ENCODE data around the gene RALA. TPM values are rescaled to one million over a fixed set of nuclear protein-coding genes. Genes with fewer than 3 reads are reported as not detected.
A peak's percentile ranks its signal among the peaks of the same experiment; 100 is the strongest.

The RALA gene
- total RNA-seq, 3 donors from 2014 or later: 16.7 to 25.0 (median 18.7) TPM

GRCh38 chr7:39734633-39735004 lies 111.2 kb downstream of the RALA start:
- H3K9me3 ChIP-seq: no peaks in the 10 kb centered on the region
- no peaks in the 10 kb centered on the region for H3K36me3 ChIP-seq
- peak overlapping the region in 1 of 3 donors; percentile 72 for H3K4me3 ChIP-seq
- intact Hi-C loops (cut with DNase I; ENCODE audit: low total_unique reads): no loop called here
- no peak for DNase-seq (ENCODE audit: low spot score in 2 of 2)
- no peaks in the 10 kb centered on the region for H3K27me3 ChIP-seq
- TF ChIP-seq, protein P1, sequence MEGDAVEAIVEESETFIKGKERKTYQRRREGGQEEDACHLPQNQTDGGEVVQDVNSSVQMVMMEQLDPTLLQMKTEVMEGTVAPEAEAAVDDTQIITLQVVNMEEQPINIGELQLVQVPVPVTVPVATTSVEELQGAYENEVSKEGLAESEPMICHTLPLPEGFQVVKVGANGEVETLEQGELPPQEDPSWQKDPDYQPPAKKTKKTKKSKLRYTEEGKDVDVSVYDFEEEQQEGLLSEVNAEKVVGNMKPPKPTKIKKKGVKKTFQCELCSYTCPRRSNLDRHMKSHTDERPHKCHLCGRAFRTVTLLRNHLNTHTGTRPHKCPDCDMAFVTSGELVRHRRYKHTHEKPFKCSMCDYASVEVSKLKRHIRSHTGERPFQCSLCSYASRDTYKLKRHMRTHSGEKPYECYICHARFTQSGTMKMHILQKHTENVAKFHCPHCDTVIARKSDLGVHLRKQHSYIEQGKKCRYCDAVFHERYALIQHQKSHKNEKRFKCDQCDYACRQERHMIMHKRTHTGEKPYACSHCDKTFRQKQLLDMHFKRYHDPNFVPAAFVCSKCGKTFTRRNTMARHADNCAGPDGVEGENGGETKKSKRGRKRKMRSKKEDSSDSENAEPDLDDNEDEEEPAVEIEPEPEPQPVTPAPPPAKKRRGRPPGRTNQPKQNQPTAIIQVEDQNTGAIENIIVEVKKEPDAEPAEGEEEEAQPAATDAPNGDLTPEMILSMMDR (IDR thresholded peaks at IDR 0.05): no peak
- TF ChIP-seq POLR2AphosphoS5 (IDR thresholded peaks at IDR 0.05) (no peak), POLR2A (IDR thresholded peaks at IDR 0.05) (no peak)
- no peak overlapping the region for H3K27ac ChIP-seq
- peaks cover 5 to 8% of the 10 kb centered on the region in 2 donors for H3K4me1 ChIP-seq

- TF ChIP-seq POLR2AphosphoS5 (IDR thresholded peaks at IDR 0.05) (no peak), POLR2A (IDR thresholded peaks at IDR 0.05) (no peak)
- TF ChIP-seq, protein P1 (IDR thresholded peaks at IDR 0.05): no peak
Measured at GRCh38 chr7:39735903-39736302, 112.5 kb downstream of the RALA start.

GRCh38 chr7:39741942-39742623 lies 118.7 kb downstream of the RALA start:
- no peak for TF ChIP-seq POLR2A (IDR thresholded peaks at IDR 0.05)
- TF ChIP-seq, protein P1 (IDR thresholded peaks at IDR 0.05): no peak
- TF ChIP-seq POLR2AphosphoS5 (IDR thresholded peaks at IDR 0.05): no peak
- no peaks in the 10 kb centered on the region for H3K9me3 ChIP-seq
- no peak for DNase-seq (ENCODE audit: low spot score in 2 of 2)
- H3K27ac ChIP-seq: peak overlapping the region; percentile 17 to 27
- H3K27me3 ChIP-seq: no peaks in the 10 kb centered on the region
- intact Hi-C loops (cut with DNase I; ENCODE audit: low total_unique reads): loop anchor here (5.0 kb wide), 1 partner anchor 160 kb away; no protein-coding TSS in a partner anchor
- no peak overlapping the region for H3K4me3 ChIP-seq
- H3K4me1 ChIP-seq: no peaks in the 10 kb centered on the region
- H3K36me3 ChIP-seq: no peaks in the 10 kb centered on the region

More at GRCh38 chr7:39735903-39736302, 112.5 kb downstream of the RALA start:
- H3K4me3 ChIP-seq: no peak overlapping the region
- no peaks in the 10 kb centered on the region for H3K36me3 ChIP-seq
- no peak overlapping the region for H3K27ac ChIP-seq
- no peaks in the 10 kb centered on the region for H3K27me3 ChIP-seq
- no peak for DNase-seq (ENCODE audit: low spot score in 2 of 2)
- intact Hi-C loops (cut with DNase I; ENCODE audit: low total_unique reads): no loop called here
- no peaks in the 10 kb centered on the region for H3K9me3 ChIP-seq
- H3K4me1 ChIP-seq: peaks cover 5 to 8% of the 10 kb centered on the region in 2 donors

- no peak for DNase-seq (ENCODE audit: low spot score in 2 of 2)
- Histone ChIP-seq H3K4me3 (no peak overlapping the region), H3K27ac (no peak overlapping the region), H3K4me1 (no peaks in the 10 kb centered on the region), H3K36me3 (no peaks in the 10 kb centered on the region), H3K27me3 (no peaks in the 10 kb centered on the region), H3K9me3 (no peaks in the 10 kb centered on the region)
- intact Hi-C loops (cut with DNase I; ENCODE audit: low total_unique reads): loop anchor here (5.0 kb wide), 1 partner anchor 162 kb away; no protein-coding TSS in a partner anchor
- no peak for TF ChIP-seq POLR2AphosphoS5 (IDR thresholded peaks at IDR 0.05)
- TF ChIP-seq POLR2A (IDR thresholded peaks at IDR 0.05): no peak
- TF ChIP-seq, protein P1 (IDR thresholded peaks at IDR 0.05): no peak
Measured at GRCh38 chr7:39744620-39745019, 121.2 kb downstream of the RALA start.

DNA sequence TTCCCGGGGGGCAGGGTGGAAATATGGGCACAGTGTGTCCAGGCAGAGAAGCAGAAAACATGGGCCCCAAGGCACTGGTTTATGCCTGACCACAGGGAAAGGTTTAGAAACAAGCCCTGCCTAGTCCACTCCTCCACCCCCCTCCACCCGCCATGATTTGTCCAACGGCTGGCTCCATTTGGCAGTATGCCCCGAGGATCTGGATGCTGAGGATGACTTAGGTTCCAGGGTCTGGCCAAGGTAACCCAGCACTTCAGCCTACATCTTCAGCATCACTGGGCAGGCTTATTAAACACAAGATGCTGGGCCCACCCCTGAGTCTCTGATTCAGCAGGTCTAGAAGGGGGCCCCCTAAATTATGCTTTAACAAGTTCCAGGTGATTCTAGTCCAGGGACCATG lies 121.9 kb downstream of the RALA start:
- Histone ChIP-seq H3K9me3 (no peaks in the 10 kb centered on the region), H3K4me1 (no peaks in the 10 kb centered on the region), H3K27ac (peak overlapping the region in 1 of 2 donors; percentile 8), H3K36me3 (no peaks in the 10 kb centered on the region), H3K27me3 (no peaks in the 10 kb centered on the region), H3K4me3 (no peak overlapping the region)
- TF ChIP-seq POLR2AphosphoS5 (IDR thresholded peaks at IDR 0.05): no peak
- no peak for TF ChIP-seq POLR2A (IDR thresholded peaks at IDR 0.05)
- TF ChIP-seq, protein P1 (IDR thresholded peaks at IDR 0.05): no peak
- intact Hi-C loops (cut with DNase I; ENCODE audit: low total_unique reads): no loop called here
- no peak for DNase-seq (ENCODE audit: low spot score in 2 of 2)
